ENCODE data around the gene PROS1.
"Not testable (repeated sequence)": the region's sequence is repeated elsewhere in the genome, so short reads cannot be mapped to it uniquely, and the experiment has no call there.

The PROS1 gene

GRCh38 chr3:93969443-93969842, 4.3 kb downstream of the PROS1 start:
- no peak for DNase-seq (ENCODE audit: low spot score)

GRCh38 chr3:93965106-93965505, 8.6 kb downstream of the PROS1 start:
- DNase-seq (ENCODE audit: low spot score) = not testable (repeated sequence)

GRCh38 chr3:93962798-93963197, 10.9 kb downstream of the PROS1 start:
- no peak for DNase-seq (ENCODE audit: low spot score)

GRCh38 chr3:93961489-93961888, 12.2 kb downstream of the PROS1 start:
- DNase-seq (ENCODE audit: low spot score) = no peak

- DNase-seq (ENCODE audit: low spot score) = no peak
These were observed 12.7 kb downstream of the PROS1 start for GRCh38 chr3:93961026-93961425.

- not testable (repeated sequence) for DNase-seq (ENCODE audit: low spot score)
These were observed 23.7 kb downstream of the PROS1 start for GRCh38 chr3:93949958-93950357.

- not testable (repeated sequence) for DNase-seq (ENCODE audit: low spot score)
These were observed 36.2 kb downstream of the PROS1 start for GRCh38 chr3:93937485-93937884.

GRCh38 chr3:93936549-93936948, 37.1 kb downstream of the PROS1 start:
- DNase-seq (ENCODE audit: low spot score) = no peak

- no peak for DNase-seq (ENCODE audit: low spot score)
These were observed 39.2 kb downstream of the PROS1 start for GRCh38 chr3:93934366-93935046.

- no peak for DNase-seq (ENCODE audit: low spot score)
These were observed 42.0 kb downstream of the PROS1 start for GRCh38 chr3:93931597-93932229.

GRCh38 chr3:93930041-93930440, 43.7 kb downstream of the PROS1 start:
- no peak for DNase-seq (ENCODE audit: low spot score)

GRCh38 chr3:93926789-93927188, 46.9 kb downstream of the PROS1 start:
- DNase-seq (ENCODE audit: low spot score) = no peak

GRCh38 chr3:93924491-93924890, 49.2 kb downstream of the PROS1 start:
- no peak for DNase-seq (ENCODE audit: low spot score)

- DNase-seq (ENCODE audit: low spot score) = no peak
These were observed 50.7 kb downstream of the PROS1 start for GRCh38 chr3:93923006-93923405.

GRCh38 chr3:93917546-93918029, 56.1 kb downstream of the PROS1 start:
- DNase-seq (ENCODE audit: low spot score) = not testable (repeated sequence)

GRCh38 chr3:93913623-93914022, 60.1 kb downstream of the PROS1 start:
- not testable (repeated sequence) for DNase-seq (ENCODE audit: low spot score)

GRCh38 chr3:93911206-93911605, 62.5 kb downstream of the PROS1 start:
- DNase-seq (ENCODE audit: low spot score) = no peak

GRCh38 chr3:93910097-93910496, 63.6 kb downstream of the PROS1 start:
- DNase-seq (ENCODE audit: low spot score) = no peak

- no peak for DNase-seq (ENCODE audit: low spot score)
These were observed 66.6 kb downstream of the PROS1 start for GRCh38 chr3:93907132-93907531.

- DNase-seq (ENCODE audit: low spot score) = no peak
These were observed 67.5 kb downstream of the PROS1 start for GRCh38 chr3:93906245-93906644.

GRCh38 chr3:93904568-93904967, 69.1 kb downstream of the PROS1 start:
- DNase-seq (ENCODE audit: low spot score) = no peak

GRCh38 chr3:93878250-93879017, 95.3 kb downstream of the PROS1 start:
- not testable (repeated sequence) for DNase-seq (ENCODE audit: low spot score)

- DNase-seq (ENCODE audit: low spot score) = not testable (repeated sequence)
These were observed 96.3 kb downstream of the PROS1 start for GRCh38 chr3:93877427-93877826.
